Neuronal stem cell (in vitro differentiated cells): ENCODE data around the gene CYP8B1.

Experiments
- DNase-seq: peaks from one replicate; pipeline ENCODE4 v3.0.0-alpha.2; 2013; ENCODE audit warnings: low spot score
- H2AFZ ChIP-seq: one replicate; pipeline ENCODE4 v1.6.1; 2013; ENCODE audit warnings: mild to moderate bottlenecking, low read length, inconsistent platforms
- H2AK5ac ChIP-seq: 2 replicates; pipeline ENCODE4 v1.6.1; 2013; ENCODE audit warnings: low read depth, mild to moderate bottlenecking, inconsistent platforms, low read length, moderate library complexity, mixed read lengths
- H2BK120ac ChIP-seq: 2 replicates; pipeline ENCODE4 v1.6.1; 2013; ENCODE audit warnings: low read depth, mild to moderate bottlenecking, inconsistent platforms, low read length, moderate library complexity, mixed read lengths
- H2BK12ac ChIP-seq: one replicate; pipeline ENCODE4 v1.6.1; 2013; ENCODE audit warnings: low read length, inconsistent platforms
- H2BK15ac ChIP-seq: 2 replicates; pipeline ENCODE4 v1.6.1; 2013; ENCODE audit warnings: mild to moderate bottlenecking, low read length, inconsistent platforms, mixed read lengths
- H2BK5ac ChIP-seq: one replicate; pipeline ENCODE4 v1.6.1; 2013; ENCODE audit warnings: inconsistent platforms, mild to moderate bottlenecking, low read length, moderate library complexity
- H3K14ac ChIP-seq: one replicate; pipeline ENCODE4 v1.6.1; 2013; ENCODE audit warnings: low read length, inconsistent platforms
- H3K18ac ChIP-seq: 2 replicates; pipeline ENCODE4 v1.6.1; 2013; ENCODE audit warnings: low read length, inconsistent platforms
- H3K23ac ChIP-seq: 2 replicates; pipeline ENCODE4 v1.6.1; 2013; ENCODE audit warnings: low read depth, mild to moderate bottlenecking, mixed read lengths, low read length, inconsistent platforms; ENCODE audit not compliant: poor library complexity
- H3K27ac ChIP-seq: replicated peaks from 3 replicates; pipeline ENCODE4 v1.5.1; 2013; ENCODE audit warnings: low read length, inconsistent platforms
- H3K27me3 ChIP-seq, 3 experiments: 2 replicates each; pipeline ENCODE4 v1.6.1; 2013; ENCODE audit warnings: low read length in 3 of 3, mild to moderate bottlenecking in 2 of 3, inconsistent platforms in 1 of 3, low read depth in 1 of 3, mixed read lengths in 1 of 3, moderate library complexity in 1 of 3; ENCODE audit not compliant: control insufficient read depth in 3 of 3, insufficient read depth in 3 of 3
- H3K36me3 ChIP-seq, 2 donors: replicated peaks in 1 of 2; 2 replicates each; pipeline ENCODE4 v1.6.1; 2013; ENCODE audit warnings: low read length in 2 of 2; ENCODE audit not compliant: control insufficient read depth in 2 of 2, insufficient read depth in 2 of 2
- H3K4ac ChIP-seq: 2 replicates; pipeline ENCODE4 v1.6.1; 2013; ENCODE audit warnings: inconsistent platforms, mild to moderate bottlenecking, low read length, moderate library complexity
- H3K4me1 ChIP-seq, 2 donors: 1 replicate in 1 of 2; 2 replicates in 1 of 2; pipeline ENCODE4 v1.6.1; 2013; ENCODE audit warnings: low read length in 2 of 2, low read depth in 1 of 2; ENCODE audit not compliant: control insufficient read depth in 2 of 2, insufficient read depth in 1 of 2
- H3K4me2 ChIP-seq: one replicate; pipeline ENCODE4 v1.6.1; 2013; ENCODE audit warnings: mild to moderate bottlenecking, low read length, inconsistent platforms; ENCODE audit not compliant: insufficient read depth, poor library complexity, severe bottlenecking
- H3K4me3 ChIP-seq, 2 donors: 2 replicates each; pipeline ENCODE4 v1.5.1; 2013; ENCODE audit warnings: low read length in 2 of 2, mild to moderate bottlenecking in 2 of 2, inconsistent platforms in 1 of 2, moderate library complexity in 1 of 2
- H3K79me1 ChIP-seq: one replicate; pipeline ENCODE4 v1.6.1; 2013; ENCODE audit warnings: low read depth, mild to moderate bottlenecking, inconsistent platforms, low read length, moderate library complexity
- H3K9ac ChIP-seq: one replicate; pipeline ENCODE4 v1.6.1; 2013; ENCODE audit warnings: mild to moderate bottlenecking, low read depth, low read length, inconsistent platforms; ENCODE audit not compliant: poor library complexity
- H3K9me3 ChIP-seq, 2 donors: replicated peaks in 1 of 2; 2 replicates each; pipeline versions ENCODE3 to v1.6.1; 2013; ENCODE audit warnings: low read length in 2 of 2, mild to moderate bottlenecking in 2 of 2, inconsistent platforms in 1 of 2, low read depth in 1 of 2, mixed read lengths in 1 of 2, moderate library complexity in 1 of 2; ENCODE audit not compliant: control insufficient read depth in 2 of 2, insufficient read depth in 1 of 2
- H4K8ac ChIP-seq: one replicate; pipeline ENCODE4 v1.6.1; 2013; ENCODE audit warnings: low read depth, mild to moderate bottlenecking, inconsistent platforms, low read length, moderate library complexity
- H4K91ac ChIP-seq: one replicate; pipeline ENCODE4 v1.6.1; 2013; ENCODE audit warnings: low read length, low read depth, mild to moderate bottlenecking, inconsistent platforms; ENCODE audit not compliant: poor library complexity
- WGBS, 2 donors: extraction: QIAGEN DNeasy Blood & Tissue Kit; methylation state at CpG; one replicate each; pipeline ENCODE4 v1.1.7; 2013; ENCODE audit warnings: missing lambda C conversion rate in 2 of 2, mixed read lengths in 1 of 2; ENCODE audit not compliant: insufficient read length in 2 of 2, insufficient replicate concordance in 1 of 2; ENCODE audit errors: extremely low coverage in 2 of 2; 5-methylcytosine and 5-hydroxymethylcytosine counted together

The CYP8B1 gene

GRCh38 chr3:42892807-42893206 is 17.1 kb upstream of the CYP8B1 start:
- H4K91ac ChIP-seq = no peak overlapping the region
- no peak overlapping the region for H3K4me2 ChIP-seq
- H3K4me3 ChIP-seq = no peak overlapping the region
- H2AFZ ChIP-seq = no peak overlapping the region
- no peak overlapping the region for H2AK5ac ChIP-seq
- H3K27me3 ChIP-seq = no peaks in the 10 kb centered on the region
- no peak overlapping the region for H4K8ac ChIP-seq
- H2BK120ac ChIP-seq = no peak overlapping the region
- H2BK15ac ChIP-seq = no peak overlapping the region
- H3K36me3 ChIP-seq = no peaks in the 10 kb centered on the region
- H3K9ac ChIP-seq = no peak overlapping the region
- WGBS, 2 donors = no CpG with 5 or more reads among the region's 1 CpG
- H3K27ac ChIP-seq = no peak overlapping the region
- DNase-seq = no peak
- no peaks in the 10 kb centered on the region for H3K9me3 ChIP-seq
- H2BK12ac ChIP-seq = no peak overlapping the region
- H3K23ac ChIP-seq = no peak overlapping the region
- H3K79me1 ChIP-seq = no peaks in the 10 kb centered on the region
- H3K18ac ChIP-seq = no peak overlapping the region
- no peak overlapping the region for H3K4ac ChIP-seq
- no peaks in the 10 kb centered on the region for H3K4me1 ChIP-seq
- no peak overlapping the region for H3K14ac ChIP-seq
- H2BK5ac ChIP-seq = no peak overlapping the region

GRCh38 chr3:42892169-42892568 is 16.5 kb upstream of the CYP8B1 start:
- Histone ChIP-seq H2AFZ (no peak overlapping the region), H3K23ac (no peak overlapping the region), H2BK120ac (no peak overlapping the region), H3K27ac (no peak overlapping the region), H2BK5ac (no peak overlapping the region), H3K9me3 (no peaks in the 10 kb centered on the region), H3K79me1 (no peaks in the 10 kb centered on the region), H3K4me1 (no peaks in the 10 kb centered on the region), H4K91ac (no peak overlapping the region), H4K8ac (no peak overlapping the region), H3K18ac (no peak overlapping the region), H3K14ac (no peak overlapping the region), H2BK15ac (no peak overlapping the region), H3K27me3 (no peaks in the 10 kb centered on the region), H3K4me2 (no peak overlapping the region), H3K4me3 (no peak overlapping the region), H3K36me3 (no peaks in the 10 kb centered on the region), H3K9ac (no peak overlapping the region), H2BK12ac (no peak overlapping the region), H2AK5ac (no peak overlapping the region), H3K4ac (no peak overlapping the region)
- WGBS, 2 donors = no CpG with 5 or more reads among the region's 1 CpG
- no peak for DNase-seq

GRCh38 chr3:42891042-42891441 is 15.4 kb upstream of the CYP8B1 start:
- no peak overlapping the region for H3K4me3 ChIP-seq
- H4K8ac ChIP-seq = no peak overlapping the region
- H3K9me3 ChIP-seq = no peaks in the 10 kb centered on the region
- H2BK120ac ChIP-seq = no peak overlapping the region
- no peaks in the 10 kb centered on the region for H3K79me1 ChIP-seq
- no peak overlapping the region for H3K18ac ChIP-seq
- H2BK5ac ChIP-seq = no peak overlapping the region
- no peak overlapping the region for H3K14ac ChIP-seq
- no peak overlapping the region for H2AFZ ChIP-seq
- no peak overlapping the region for H3K4me2 ChIP-seq
- H3K4me1 ChIP-seq = no peaks in the 10 kb centered on the region
- no peak overlapping the region for H3K9ac ChIP-seq
- H3K4ac ChIP-seq = no peak overlapping the region
- no peak overlapping the region for H2BK12ac ChIP-seq
- H2BK15ac ChIP-seq = no peak overlapping the region
- no peak overlapping the region for H2AK5ac ChIP-seq
- no peaks in the 10 kb centered on the region for H3K27me3 ChIP-seq
- H3K23ac ChIP-seq = no peak overlapping the region
- WGBS, 2 donors = no CpG with 5 or more reads among the region's 2 CpGs
- no peak overlapping the region for H3K27ac ChIP-seq
- H4K91ac ChIP-seq = no peak overlapping the region
- no peak for DNase-seq
- H3K36me3 ChIP-seq = no peaks in the 10 kb centered on the region

GRCh38 chr3:42887084-42887483 is 11.4 kb upstream of the CYP8B1 start:
- H3K27me3 ChIP-seq = peaks cover 0 to 5% (median 0%) of the 10 kb centered on the region in 3 experiments
- no peak overlapping the region for H3K4me2 ChIP-seq
- no peak overlapping the region for H2BK15ac ChIP-seq
- H3K79me1 ChIP-seq = no peaks in the 10 kb centered on the region
- H2AFZ ChIP-seq = no peak overlapping the region
- H3K9ac ChIP-seq = no peak overlapping the region
- H3K4ac ChIP-seq = no peak overlapping the region
- H2BK12ac ChIP-seq = no peak overlapping the region
- H3K18ac ChIP-seq = no peak overlapping the region
- H3K27ac ChIP-seq = no peak overlapping the region
- H2BK5ac ChIP-seq = no peak overlapping the region
- no peak overlapping the region for H2AK5ac ChIP-seq
- no peak overlapping the region for H3K14ac ChIP-seq
- no peak overlapping the region for H2BK120ac ChIP-seq
- no CpG with 5 or more reads among the region's 3 CpGs for WGBS, 2 donors
- no peak overlapping the region for H4K91ac ChIP-seq
- H3K36me3 ChIP-seq = no peaks in the 10 kb centered on the region
- no peaks in the 10 kb centered on the region for H3K9me3 ChIP-seq
- no peak for DNase-seq
- H4K8ac ChIP-seq = no peak overlapping the region
- H3K4me1 ChIP-seq = no peaks in the 10 kb centered on the region
- no peak overlapping the region for H3K23ac ChIP-seq
- H3K4me3 ChIP-seq = no peak overlapping the region
